H9 (cell line): ENCODE results near the gene C1QB. TPM values are rescaled to one million over a fixed set of nuclear protein-coding genes. Genes with fewer than 3 reads are reported as not detected.
"Not testable (repeated sequence)": the region's sequence is repeated elsewhere in the genome, so short reads cannot be mapped to it uniquely, and the experiment has no call there.

Experiments
- DNase-seq: peaks from one replicate; pipeline ENCODE4 v3.0.0-alpha.2; 2017
- H2AFZ ChIP-seq: one replicate; pipeline ENCODE4 v1.6.1; 2013; ENCODE audit warnings: mild to moderate bottlenecking, low read length, control low read depth, moderate library complexity
- H2AK5ac ChIP-seq: 2 replicates; pipeline ENCODE4 v1.6.1; 2013; ENCODE audit warnings: low read length, control low read depth, mixed read lengths; ENCODE audit not compliant: insufficient read length
- H2BK120ac ChIP-seq: one replicate; pipeline ENCODE4 v1.6.1; 2013; ENCODE audit warnings: low read depth, mild to moderate bottlenecking, low read length, control low read depth, inconsistent platforms; ENCODE audit not compliant: poor library complexity, severe bottlenecking
- H2BK12ac ChIP-seq: 2 replicates; pipeline ENCODE4 v1.6.1; 2013; ENCODE audit warnings: low read length, control low read depth, mixed read lengths, low read depth; ENCODE audit not compliant: insufficient read length
- H2BK15ac ChIP-seq: 2 replicates; pipeline ENCODE4 v1.6.1; 2013; ENCODE audit warnings: low read depth, low read length, control low read depth
- H2BK20ac ChIP-seq: one replicate; pipeline ENCODE4 v1.6.1; 2013; ENCODE audit warnings: low read depth, mild to moderate bottlenecking, low read length, control low read depth, inconsistent platforms; ENCODE audit not compliant: poor library complexity, severe bottlenecking
- H2BK5ac ChIP-seq: 2 replicates; pipeline ENCODE4 v1.6.1; 2013; ENCODE audit warnings: low read length, control low read depth, mixed read lengths; ENCODE audit not compliant: insufficient read length
- H3K14ac ChIP-seq: 2 replicates; pipeline ENCODE4 v1.6.1; 2013; ENCODE audit warnings: low read length, control low read depth; ENCODE audit not compliant: insufficient read depth
- H3K18ac ChIP-seq: 2 replicates; pipeline ENCODE4 v1.6.1; 2013; ENCODE audit warnings: low read depth, mild to moderate bottlenecking, mixed read lengths, low read length, control low read depth; ENCODE audit not compliant: insufficient read length
- H3K23ac ChIP-seq: 2 replicates; pipeline ENCODE4 v1.6.1; 2013; ENCODE audit warnings: low read length, control low read depth, mixed read lengths, low read depth; ENCODE audit not compliant: insufficient read length
- H3K23me2 ChIP-seq: 2 replicates; pipeline ENCODE4 v1.6.1; 2013; ENCODE audit warnings: low read depth, mild to moderate bottlenecking, mixed read lengths, low read length, control low read depth; ENCODE audit not compliant: insufficient read length, poor library complexity, severe bottlenecking
- H3K27ac ChIP-seq: 2 replicates; pipeline ENCODE4 v1.5.1; 2013; ENCODE audit warnings: low read length, control low read depth, mixed read lengths, low read depth; ENCODE audit not compliant: insufficient read length
- H3K27me3 ChIP-seq: 2 replicates; pipeline ENCODE4 v1.6.1; 2013; ENCODE audit warnings: low read length, control low read depth, inconsistent platforms; ENCODE audit not compliant: insufficient read depth
- H3K4ac ChIP-seq: 2 replicates; pipeline ENCODE4 v1.6.1; 2013; ENCODE audit warnings: low read depth, mild to moderate bottlenecking, control low read depth, inconsistent platforms, low read length, moderate library complexity
- H3K4me1 ChIP-seq: 2 replicates; pipeline ENCODE4 v1.6.1; 2013; ENCODE audit warnings: low read length, control low read depth, inconsistent platforms; ENCODE audit not compliant: insufficient read depth
- H3K4me2 ChIP-seq: 2 replicates; pipeline ENCODE4 v1.6.1; 2013; ENCODE audit warnings: low read length, control low read depth, mixed read lengths; ENCODE audit not compliant: insufficient read length, insufficient read depth
- H3K56ac ChIP-seq: 2 replicates; pipeline ENCODE4 v1.6.1; 2013; ENCODE audit warnings: low read depth, mild to moderate bottlenecking, mixed read lengths, low read length, control low read depth; ENCODE audit not compliant: insufficient read length
- H3K79me1 ChIP-seq: 2 replicates; pipeline ENCODE4 v1.6.1; 2013; ENCODE audit warnings: low read depth, mild to moderate bottlenecking, moderate library complexity, low read length, control low read depth, inconsistent platforms; ENCODE audit not compliant: insufficient read depth, poor library complexity, severe bottlenecking
- H3K79me2 ChIP-seq: 2 replicates; pipeline ENCODE4 v1.6.1; 2013; ENCODE audit warnings: low read length, control low read depth, inconsistent platforms; ENCODE audit not compliant: insufficient read depth
- H3K9ac ChIP-seq: 2 replicates; pipeline ENCODE4 v1.6.1; 2013; ENCODE audit warnings: low read length, control low read depth, mixed read lengths; ENCODE audit not compliant: insufficient read length; ENCODE audit errors: extremely low read depth
- H3K9me3 ChIP-seq: one replicate; pipeline ENCODE4 v1.6.1; 2013; ENCODE audit warnings: low read depth, low read length, inconsistent platforms; ENCODE audit not compliant: control insufficient read depth
- H3T11ph ChIP-seq: one replicate; pipeline ENCODE4 v1.6.1; 2013; ENCODE audit warnings: mild to moderate bottlenecking, low read length, control low read depth, inconsistent platforms
- H4K20me1 ChIP-seq: one replicate; pipeline ENCODE4 v1.6.1; 2013; ENCODE audit not compliant: control insufficient read depth, insufficient read length, insufficient read depth
- H4K5ac ChIP-seq: 2 replicates; pipeline ENCODE4 v1.6.1; 2013; ENCODE audit warnings: low read depth, mild to moderate bottlenecking, mixed read lengths, low read length, control low read depth; ENCODE audit not compliant: insufficient read length
- H4K8ac ChIP-seq: replicated peaks from 2 replicates; pipeline ENCODE4 v1.6.1; 2013; ENCODE audit warnings: low read length, control low read depth, mixed read lengths, low read depth; ENCODE audit not compliant: insufficient read length
- H4K91ac ChIP-seq: 2 replicates; pipeline ENCODE4 v1.6.1; 2013; ENCODE audit warnings: low read depth, mild to moderate bottlenecking, moderate library complexity, mixed read lengths, low read length, control low read depth; ENCODE audit not compliant: insufficient read length
- H3K27ac Mint-ChIP-seq, 3 experiments: 2 replicates in 2 of 3; 3 replicates in 1 of 3; pipeline ENCODE4 v1.8.0; 2020 to 2021; ENCODE audit warnings: mixed read lengths in 3 of 3, mild to moderate bottlenecking in 1 of 3, moderate library complexity in 1 of 3
- H3K27me3 Mint-ChIP-seq: 2 replicates; pipeline ENCODE4 v1.8.0; 2021; ENCODE audit warnings: low read depth, mild to moderate bottlenecking, moderate library complexity, mixed read lengths
- H3K36me3 Mint-ChIP-seq, 3 experiments: 2 replicates in 2 of 3; 3 replicates in 1 of 3; pipeline ENCODE4 v1.8.0; 2020 to 2021; ENCODE audit warnings: low read depth in 3 of 3, mixed read lengths in 3 of 3; ENCODE audit not compliant: insufficient read depth in 1 of 3
- H3K4me1 Mint-ChIP-seq, 2 experiments: 2 replicates each; pipeline ENCODE4 v1.8.0; 2020; ENCODE audit warnings: mixed read lengths in 2 of 2
- H3K4me3 Mint-ChIP-seq, 2 experiments: 2 replicates in 1 of 2; 3 replicates in 1 of 2; pipeline ENCODE4 v1.8.0; 2020 to 2021; ENCODE audit warnings: mild to moderate bottlenecking in 2 of 2, mixed read lengths in 2 of 2, moderate library complexity in 1 of 2
- H3K9me3 Mint-ChIP-seq, 2 experiments: 2 replicates in 1 of 2; 3 replicates in 1 of 2; pipeline ENCODE4 v1.8.0; 2020; ENCODE audit warnings: mild to moderate bottlenecking in 2 of 2, mixed read lengths in 2 of 2, moderate library complexity in 1 of 2
- CTCF ChIP-seq: fragments of 200-600 bp; sonication (generic); conservative IDR thresholded peaks from 3 replicates; pipeline ENCODE4 v1.8.0; 2021; ENCODE audit warnings: antibody characterized with exemption, mild to moderate bottlenecking
- WGBS: extraction: QIAGEN DNeasy Blood & Tissue Kit; methylation state at CpG from one replicate; pipeline ENCODE4 v1.1.7; 2013; ENCODE audit warnings: missing lambda C conversion rate, low lambda C conversion rate, mixed read lengths; ENCODE audit not compliant: insufficient read length; ENCODE audit errors: extremely low coverage; 5-methylcytosine and 5-hydroxymethylcytosine counted together
- total RNA-seq: library from RNA; stranded (reverse); gene quantifications from 2 replicates; pipeline ENCODE4 v1.2.1, GENCODE V29; 2021

Gene C1QB
- total RNA-seq, 1 experiment from 2014 or later, result not detected

- no peak overlapping the region for H3K4me2 ChIP-seq
- Mint-ChIP-seq H3K36me3 (no peaks in the 10 kb centered on the region), H3K27me3 (peaks cover 26% of the 10 kb centered on the region), H3K27ac (no peak overlapping the region), H3K4me1 (peaks cover 12 to 18% of the 10 kb centered on the region in 2 experiments; a peak in 3 of 4 replicates), H3K4me3 (no peak overlapping the region), H3K9me3 (no peaks in the 10 kb centered on the region; a peak in 1 of 5 replicates)
- no peak overlapping the region for H3K18ac ChIP-seq
- no peak overlapping the region for H3K4ac ChIP-seq
- H3K56ac ChIP-seq, result no peak overlapping the region
- no peaks in the 10 kb centered on the region for H3K4me1 ChIP-seq
- H3K9me3 ChIP-seq, result no peaks in the 10 kb centered on the region
- H3K27ac ChIP-seq, result no peak overlapping the region
- no peak overlapping the region for H2BK120ac ChIP-seq
- H3K14ac ChIP-seq, result no peak overlapping the region
- H2BK5ac ChIP-seq, result no peak overlapping the region
- no peaks in the 10 kb centered on the region for H3K79me2 ChIP-seq
- H2BK20ac ChIP-seq, result no peak overlapping the region
- no peaks in the 10 kb centered on the region; the same call in 1 of the 2 replicates for H3K27me3 ChIP-seq
- no peak overlapping the region for H4K91ac ChIP-seq
- no peak overlapping the region for H2AK5ac ChIP-seq
- no peak overlapping the region for H2BK12ac ChIP-seq
- no peak overlapping the region for H2AFZ ChIP-seq
- H4K5ac ChIP-seq, result no peak overlapping the region
- no peaks in the 10 kb centered on the region for H4K20me1 ChIP-seq
- no peak overlapping the region for H4K8ac ChIP-seq
- H3K9ac ChIP-seq, result no peak overlapping the region
- no peak overlapping the region for H3K23ac ChIP-seq
- H2BK15ac ChIP-seq, result no peak overlapping the region
- no peaks in the 10 kb centered on the region for H3K79me1 ChIP-seq
- TF ChIP-seq CTCF, result no peak
- no peak for DNase-seq
- H3T11ph ChIP-seq, result no peak overlapping the region
- H3K23me2 ChIP-seq, result no peaks in the 10 kb centered on the region
Observed at GRCh38 chr1:22705586-22705985, 52.5 kb downstream of the C1QB start.

GRCh38 chr1:22706100-22706499 lies 53.1 kb downstream of the C1QB start:
- not testable (repeated sequence) for DNase-seq, H2BK15ac ChIP-seq, H4K20me1 ChIP-seq, H4K5ac ChIP-seq, H3K79me1 ChIP-seq, H3K23me2 ChIP-seq, H3K14ac ChIP-seq, H3K27me3 ChIP-seq, H2BK20ac ChIP-seq, H3K9me3 ChIP-seq, H4K8ac ChIP-seq, H3K18ac ChIP-seq, H3T11ph ChIP-seq, H3K36me3 Mint-ChIP-seq, H3K9me3 Mint-ChIP-seq, H3K23ac ChIP-seq, H2BK5ac ChIP-seq, H3K56ac ChIP-seq, H3K27ac Mint-ChIP-seq, H3K4ac ChIP-seq, H4K91ac ChIP-seq, H3K4me1 ChIP-seq, H3K4me2 ChIP-seq, H3K4me3 Mint-ChIP-seq, H2AK5ac ChIP-seq, H3K79me2 ChIP-seq, H2BK120ac ChIP-seq, H2AFZ ChIP-seq, H2BK12ac ChIP-seq, H3K9ac ChIP-seq, H3K27ac ChIP-seq
- H3K4me1 Mint-ChIP-seq, result peaks cover 12 to 18% of the 10 kb centered on the region in 2 experiments; a peak in 3 of 4 replicates
- no CpG with 5 or more reads among the region's 4 CpGs for WGBS
- peaks cover 26% of the 10 kb centered on the region for H3K27me3 Mint-ChIP-seq
